ENCODE measurements around the gene PHTF2. TPM values are rescaled to one million over a fixed set of nuclear protein-coding genes. Genes with fewer than 3 reads are reported as not detected.

The PHTF2 gene
- total and polyA plus RNA-seq, 2 experiments from 2014 or later = 22.0 to 29.9 TPM

DNA sequence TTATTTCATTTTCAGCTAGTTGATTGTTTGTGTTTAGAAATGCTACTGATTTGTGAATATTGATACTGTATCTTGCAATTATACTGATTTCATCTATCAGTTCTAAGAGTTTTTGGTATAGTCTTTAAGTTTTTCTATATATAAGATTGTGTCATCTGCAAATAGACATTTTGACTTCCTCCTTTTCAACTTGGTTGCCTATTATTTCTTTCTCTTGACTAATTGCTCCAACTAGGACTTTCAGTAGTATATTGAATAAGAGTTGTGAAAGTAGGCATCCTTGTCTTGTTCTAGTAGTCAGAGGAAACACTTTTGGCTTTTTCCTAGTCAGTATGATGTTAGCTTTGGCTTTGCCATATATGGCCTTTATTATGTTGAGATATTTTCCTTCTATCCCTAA, 20.4 kb downstream of the PHTF2 start:
- Histone ChIP-seq H3F3A (ENCODE audit: insufficient read depth) (no peaks in the 10 kb centered on the region), H3K27me3 (replicated peaks; ENCODE audit: insufficient read depth) (no peaks in the 10 kb centered on the region), H3K9me3 (ENCODE audit: low read depth) (no peaks in the 10 kb centered on the region), H3K4me1 (ENCODE audit: insufficient read depth) (no peaks in the 10 kb centered on the region), H3K9ac (no peak overlapping the region), H2AFZ (no peak overlapping the region), H3K27ac (no peak overlapping the region), H4K20me1 (ENCODE audit: insufficient read depth) (no peaks in the 10 kb centered on the region), H3K9me2 (ENCODE audit: insufficient read depth) (no peaks in the 10 kb centered on the region), H3K4me3 (no peak overlapping the region), H3K36me3 (ENCODE audit: low read depth) (no peaks in the 10 kb centered on the region; the same call in none of the 2 replicates), H3K79me2 (ENCODE audit: insufficient read depth) (peaks cover 96% of the 10 kb centered on the region), H3K4me2 (ENCODE audit: unreplicated experiment) (no peak overlapping the region)
- DNase-seq = no peak
- in situ Hi-C loops (cut with MboI) = no loop called here
- TF ChIP-seq EZH2phosphoT487 (IDR thresholded peaks at IDR 0.05; ENCODE audit: insufficient read depth, low read depth) (no peak), EZH2 (IDR thresholded peaks at IDR 0.05; ENCODE audit: insufficient read depth, poor library complexity, severe bottlenecking) (no peak)

DNA sequence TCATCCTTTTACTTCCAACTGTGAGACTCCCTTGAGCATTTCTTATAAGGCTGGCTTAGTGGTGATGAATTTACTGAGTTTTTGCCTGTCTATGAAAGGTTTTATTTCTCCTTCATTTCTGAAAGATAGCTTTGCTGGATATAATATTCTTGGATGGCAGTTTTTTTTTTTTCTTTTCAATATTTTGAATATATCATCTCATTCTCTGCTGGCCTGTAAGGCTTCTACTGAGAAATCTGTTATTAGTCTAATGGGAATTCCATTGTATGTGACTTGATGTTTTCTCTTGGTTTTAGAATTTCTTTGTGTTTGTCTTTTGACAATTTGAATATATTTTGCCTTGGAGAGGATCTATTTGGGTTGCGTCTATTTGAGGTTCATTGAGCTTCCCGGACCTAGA, 22.4 kb downstream of the PHTF2 start:
- no peaks in the 10 kb centered on the region; the same call in none of the 2 replicates for H3K36me3 ChIP-seq (ENCODE audit: low read depth)
- H3K27ac ChIP-seq = no peak overlapping the region
- WGBS, 2 experiments (ENCODE audit: low coverage in 1 of 2, low lambda C conversion rate in 2 of 2, missing lambda C conversion rate in 2 of 2) = 98 to 100% methylated on average over 2 of the region's 2 CpGs
- H3K4me2 ChIP-seq (ENCODE audit: unreplicated experiment) = no peak overlapping the region
- H3F3A ChIP-seq (ENCODE audit: insufficient read depth) = no peaks in the 10 kb centered on the region
- H3K9ac ChIP-seq = no peak overlapping the region
- H3K9me3 ChIP-seq (ENCODE audit: low read depth) = no peaks in the 10 kb centered on the region
- no peak overlapping the region for H3K4me3 ChIP-seq
- H3K4me1 ChIP-seq (ENCODE audit: insufficient read depth) = no peaks in the 10 kb centered on the region
- H3K9me2 ChIP-seq (ENCODE audit: insufficient read depth) = no peaks in the 10 kb centered on the region
- H2AFZ ChIP-seq = no peak overlapping the region
- no peaks in the 10 kb centered on the region for H4K20me1 ChIP-seq (ENCODE audit: insufficient read depth)
- TF ChIP-seq EZH2phosphoT487 (IDR thresholded peaks at IDR 0.05; ENCODE audit: insufficient read depth, low read depth) (no peak), EZH2 (IDR thresholded peaks at IDR 0.05; ENCODE audit: insufficient read depth, poor library complexity, severe bottlenecking) (no peak)
- in situ Hi-C loops (cut with MboI) = no loop called here
- peaks cover 93% of the 10 kb centered on the region for H3K79me2 ChIP-seq (ENCODE audit: insufficient read depth)
- DNase-seq = no peak
- H3K27me3 ChIP-seq (replicated peaks; ENCODE audit: insufficient read depth) = no peaks in the 10 kb centered on the region

DNA sequence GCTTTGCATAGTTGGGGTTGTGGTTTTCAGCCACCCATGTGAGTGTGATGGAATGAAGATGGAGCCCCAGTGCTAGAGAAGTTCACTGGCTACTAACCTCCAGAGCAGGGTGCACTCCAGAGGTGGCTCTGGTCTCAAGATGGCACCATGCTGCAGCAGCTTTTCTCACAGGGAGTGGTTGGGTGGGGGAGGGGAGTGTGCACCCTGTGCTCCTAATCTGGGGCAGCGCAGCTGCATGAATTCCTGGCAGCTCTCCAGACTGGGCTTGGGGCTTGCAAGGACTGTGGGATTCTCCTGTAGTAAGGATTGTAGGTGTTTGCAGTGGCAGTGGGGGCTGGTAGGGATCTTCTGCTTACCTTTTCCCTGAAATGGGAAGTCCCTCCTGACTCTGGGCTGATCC, 23.7 kb downstream of the PHTF2 start:
- no peaks in the 10 kb centered on the region for H3K9me2 ChIP-seq (ENCODE audit: insufficient read depth)
- TF ChIP-seq EZH2phosphoT487 (IDR thresholded peaks at IDR 0.05; ENCODE audit: insufficient read depth, low read depth) (no peak), EZH2 (IDR thresholded peaks at IDR 0.05; ENCODE audit: insufficient read depth, poor library complexity, severe bottlenecking) (no peak)
- H3K4me1 ChIP-seq (ENCODE audit: insufficient read depth) = no peaks in the 10 kb centered on the region
- no peak overlapping the region for H2AFZ ChIP-seq
- WGBS, 2 experiments (ENCODE audit: low coverage in 1 of 2, low lambda C conversion rate in 2 of 2, missing lambda C conversion rate in 2 of 2) = 54 to 60% methylated on average over 1 of the region's 1 CpG
- no peaks in the 10 kb centered on the region for H3F3A ChIP-seq (ENCODE audit: insufficient read depth)
- no peaks in the 10 kb centered on the region for H3K9me3 ChIP-seq (ENCODE audit: low read depth)
- H3K27me3 ChIP-seq (replicated peaks; ENCODE audit: insufficient read depth) = no peaks in the 10 kb centered on the region
- H3K36me3 ChIP-seq (ENCODE audit: low read depth) = no peaks in the 10 kb centered on the region; the same call in 1 of the 2 replicates
- no peak overlapping the region for H3K4me3 ChIP-seq
- no peaks in the 10 kb centered on the region for H4K20me1 ChIP-seq (ENCODE audit: insufficient read depth)
- H3K9ac ChIP-seq = no peak overlapping the region
- in situ Hi-C loops (cut with MboI) = no loop called here
- H3K4me2 ChIP-seq (ENCODE audit: unreplicated experiment) = no peak overlapping the region
- peaks cover 88% of the 10 kb centered on the region for H3K79me2 ChIP-seq (ENCODE audit: insufficient read depth)
- H3K27ac ChIP-seq = no peak overlapping the region
- no peak for DNase-seq

DNA sequence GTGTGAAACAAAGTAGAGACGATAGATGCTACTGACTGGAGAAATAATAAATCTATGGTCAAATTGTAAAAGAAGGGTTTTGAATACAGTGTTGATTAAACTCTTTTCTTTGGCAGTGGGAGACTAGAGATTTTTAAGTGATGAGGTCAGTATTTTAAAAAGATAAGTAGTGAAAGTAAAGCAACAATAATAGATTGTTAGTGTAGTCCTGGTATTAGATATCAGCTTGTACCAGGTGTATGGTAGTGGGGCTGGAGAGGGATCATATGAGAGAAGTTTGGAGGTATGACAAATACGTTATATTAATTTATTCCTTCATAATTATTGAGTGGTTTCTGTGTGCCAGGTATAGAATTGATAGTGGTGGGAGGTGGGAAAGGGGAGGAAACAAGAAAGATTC, 25.2 kb downstream of the PHTF2 start:
- no peak overlapping the region for H3K4me2 ChIP-seq (ENCODE audit: unreplicated experiment)
- in situ Hi-C loops (cut with MboI) = no loop called here
- H3K9ac ChIP-seq = no peak overlapping the region
- H3K27ac ChIP-seq = no peak overlapping the region
- no peak for DNase-seq
- WGBS, 2 experiments (ENCODE audit: low coverage in 1 of 2, low lambda C conversion rate in 2 of 2, missing lambda C conversion rate in 2 of 2) = 70 to 89% methylated on average over 2 of the region's 2 CpGs
- H2AFZ ChIP-seq = no peak overlapping the region
- no peaks in the 10 kb centered on the region for H3K4me1 ChIP-seq (ENCODE audit: insufficient read depth)
- no peaks in the 10 kb centered on the region for H4K20me1 ChIP-seq (ENCODE audit: insufficient read depth)
- H3F3A ChIP-seq (ENCODE audit: insufficient read depth) = no peaks in the 10 kb centered on the region
- no peaks in the 10 kb centered on the region for H3K9me2 ChIP-seq (ENCODE audit: insufficient read depth)
- peaks cover 87% of the 10 kb centered on the region for H3K79me2 ChIP-seq (ENCODE audit: insufficient read depth)
- no peak for TF ChIP-seq EZH2 (IDR thresholded peaks at IDR 0.05; ENCODE audit: insufficient read depth, poor library complexity, severe bottlenecking)
- TF ChIP-seq EZH2phosphoT487 (IDR thresholded peaks at IDR 0.05; ENCODE audit: insufficient read depth, low read depth) = no peak
- no peaks in the 10 kb centered on the region for H3K9me3 ChIP-seq (ENCODE audit: low read depth)
- H3K4me3 ChIP-seq = no peak overlapping the region
- H3K36me3 ChIP-seq (ENCODE audit: low read depth) = no peaks in the 10 kb centered on the region
- H3K27me3 ChIP-seq (replicated peaks; ENCODE audit: insufficient read depth) = no peaks in the 10 kb centered on the region

DNA sequence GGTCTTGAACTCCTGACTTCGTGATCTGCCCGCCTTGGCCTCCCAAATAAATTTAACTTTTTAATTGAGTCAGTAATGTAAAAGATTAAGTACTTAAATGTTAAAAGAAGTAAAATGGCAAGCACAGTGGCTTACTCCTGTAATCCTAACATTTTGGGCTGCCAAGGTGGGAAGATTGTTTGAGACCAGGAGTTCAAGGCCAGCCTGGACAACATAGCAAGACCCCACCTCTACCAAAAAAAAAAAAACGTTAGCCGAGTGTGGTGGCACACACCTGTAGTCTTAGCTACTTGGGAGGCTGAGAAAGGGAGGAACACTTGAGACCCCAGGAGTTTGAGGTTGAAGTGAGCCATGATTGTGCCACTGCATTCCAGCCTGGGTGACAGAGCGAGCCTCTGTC, 26.1 kb downstream of the PHTF2 start:
- no peaks in the 10 kb centered on the region for H4K20me1 ChIP-seq (ENCODE audit: insufficient read depth)
- H3K79me2 ChIP-seq (ENCODE audit: insufficient read depth) = peaks cover 86% of the 10 kb centered on the region
- H3K9me3 ChIP-seq (ENCODE audit: low read depth) = no peaks in the 10 kb centered on the region
- H3K36me3 ChIP-seq (ENCODE audit: low read depth) = no peaks in the 10 kb centered on the region
- H3F3A ChIP-seq (ENCODE audit: insufficient read depth) = no peaks in the 10 kb centered on the region
- no peak overlapping the region for H2AFZ ChIP-seq
- no peaks in the 10 kb centered on the region for H3K4me1 ChIP-seq (ENCODE audit: insufficient read depth)
- no peak overlapping the region for H3K4me2 ChIP-seq (ENCODE audit: unreplicated experiment)
- TF ChIP-seq EZH2 (IDR thresholded peaks at IDR 0.05; ENCODE audit: insufficient read depth, poor library complexity, severe bottlenecking) (no peak), EZH2phosphoT487 (IDR thresholded peaks at IDR 0.05; ENCODE audit: insufficient read depth, low read depth) (no peak)
- H3K27me3 ChIP-seq (replicated peaks; ENCODE audit: insufficient read depth) = no peaks in the 10 kb centered on the region
- no peak for DNase-seq
- H3K27ac ChIP-seq = no peak overlapping the region
- in situ Hi-C loops (cut with MboI) = no loop called here
- no peak overlapping the region for H3K9ac ChIP-seq
- WGBS, 2 experiments (ENCODE audit: low coverage in 1 of 2, low lambda C conversion rate in 2 of 2, missing lambda C conversion rate in 2 of 2) = 96 to 100% methylated on average over 5 of the region's 5 CpGs
- H3K9me2 ChIP-seq (ENCODE audit: insufficient read depth) = no peaks in the 10 kb centered on the region
- H3K4me3 ChIP-seq = no peak overlapping the region
